GM12891 (cell line): ENCODE results near the gene TMEM223.

ENCODE experiments used
- POLR2A ChIP-seq: IDR thresholded peaks from 2 replicates; pipeline ENCODE4 v1.6.1; 2011; ENCODE audit warnings: low read depth, low read length, control low read depth
- POLR2AphosphoS5 ChIP-seq: IDR thresholded peaks from 2 replicates; pipeline ENCODE4 v1.6.1; 2011; ENCODE audit warnings: low read depth, low read length, control low read depth
- POU2F2 ChIP-seq: IDR thresholded peaks from 2 replicates; pipeline ENCODE4 v1.6.1; 2011; ENCODE audit warnings: low read depth, mild to moderate bottlenecking, control low read depth, low read length, moderate library complexity
- TAF1 ChIP-seq: IDR thresholded peaks from 2 replicates; pipeline ENCODE4 v1.6.1; 2011; ENCODE audit warnings: low read depth, low read length, control low read depth

DNA sequence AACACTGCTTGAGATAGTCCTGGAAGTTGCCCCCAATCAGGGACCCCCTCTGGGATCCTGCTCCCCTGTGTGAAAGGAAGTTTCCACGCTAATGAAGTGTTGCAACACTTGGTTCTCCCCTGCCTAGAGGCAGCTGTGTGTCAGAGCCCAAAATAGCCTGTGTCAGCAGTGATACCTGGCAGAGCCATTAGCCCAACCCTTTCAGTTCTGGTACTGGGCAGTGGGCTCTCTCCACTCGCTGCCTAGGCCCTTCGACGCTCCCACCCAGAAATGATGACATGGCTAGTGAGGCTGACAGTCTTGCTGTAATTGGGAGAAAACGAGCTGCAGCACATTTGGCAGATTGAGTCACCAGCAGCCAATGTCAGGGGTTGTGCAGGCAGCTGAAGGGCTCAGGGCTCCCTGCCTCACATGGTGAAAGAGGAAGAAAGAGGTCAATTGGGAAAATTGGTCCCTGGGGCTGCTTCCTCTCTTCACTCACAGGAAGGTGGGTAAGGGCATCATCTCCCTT is 14.9 kb upstream of the TMEM223 start:
- TF ChIP-seq POLR2AphosphoS5 (no peak), TAF1 (no peak), POLR2A (no peak), POU2F2 (no peak)
